Lower leg skin (tissue), 3 donors: ENCODE data around the gene MIDN.

Experiments
- POLR2A ChIP-seq, 2 donors: fragments of 450-650 bp; IDR thresholded peaks; one replicate each; pipeline ENCODE4 v1.6.1; 2016 to 2017; ENCODE audit warnings: antibody characterized with exemption in 2 of 2, mild to moderate bottlenecking in 1 of 2, moderate library complexity in 1 of 2
- TF ChIP-seq, protein P1 (sequence below), 3 donors: fragments of 450-650 bp; IDR thresholded peaks; one replicate each; pipeline ENCODE4 v1.5.1; 2016; ENCODE audit warnings: antibody characterized with exemption in 3 of 3, mild to moderate bottlenecking in 3 of 3, moderate library complexity in 2 of 3

DNA sequence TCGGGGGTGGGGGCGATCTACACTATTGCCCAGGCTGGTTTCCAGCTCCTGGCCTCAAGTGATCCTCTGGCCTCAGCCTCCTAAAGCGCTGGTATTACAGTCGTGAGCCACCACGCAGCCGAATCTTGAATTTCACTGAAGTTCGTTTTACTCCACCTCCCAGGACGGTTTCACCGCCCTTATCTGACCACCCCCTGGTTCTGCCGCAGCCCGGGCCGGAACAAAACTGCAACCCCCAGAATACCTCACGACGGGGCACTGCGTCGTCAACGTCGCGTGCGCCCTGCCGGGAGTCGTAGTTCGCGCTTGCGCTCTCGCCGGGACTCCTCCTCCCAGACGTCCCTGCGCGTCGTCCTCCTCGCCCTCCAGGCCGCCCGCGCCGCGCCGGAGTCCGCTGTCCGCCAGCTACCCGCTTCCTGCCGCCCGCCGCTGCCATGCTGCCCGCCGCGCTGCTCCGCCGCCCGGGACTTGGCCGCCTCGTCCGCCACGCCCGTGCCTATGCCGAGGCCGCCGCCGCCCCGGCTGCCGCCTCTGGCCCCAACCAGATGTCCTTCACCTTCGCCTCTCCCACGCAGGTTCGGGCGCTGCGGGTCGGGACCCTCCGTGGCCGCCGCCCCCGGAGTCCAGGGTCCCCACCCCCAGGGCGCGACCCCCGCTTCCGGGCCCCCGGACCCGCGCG is 6.8 kb upstream of the MIDN start, which contains the start of gene ATP5F1D:
- TF ChIP-seq, protein P1, sequence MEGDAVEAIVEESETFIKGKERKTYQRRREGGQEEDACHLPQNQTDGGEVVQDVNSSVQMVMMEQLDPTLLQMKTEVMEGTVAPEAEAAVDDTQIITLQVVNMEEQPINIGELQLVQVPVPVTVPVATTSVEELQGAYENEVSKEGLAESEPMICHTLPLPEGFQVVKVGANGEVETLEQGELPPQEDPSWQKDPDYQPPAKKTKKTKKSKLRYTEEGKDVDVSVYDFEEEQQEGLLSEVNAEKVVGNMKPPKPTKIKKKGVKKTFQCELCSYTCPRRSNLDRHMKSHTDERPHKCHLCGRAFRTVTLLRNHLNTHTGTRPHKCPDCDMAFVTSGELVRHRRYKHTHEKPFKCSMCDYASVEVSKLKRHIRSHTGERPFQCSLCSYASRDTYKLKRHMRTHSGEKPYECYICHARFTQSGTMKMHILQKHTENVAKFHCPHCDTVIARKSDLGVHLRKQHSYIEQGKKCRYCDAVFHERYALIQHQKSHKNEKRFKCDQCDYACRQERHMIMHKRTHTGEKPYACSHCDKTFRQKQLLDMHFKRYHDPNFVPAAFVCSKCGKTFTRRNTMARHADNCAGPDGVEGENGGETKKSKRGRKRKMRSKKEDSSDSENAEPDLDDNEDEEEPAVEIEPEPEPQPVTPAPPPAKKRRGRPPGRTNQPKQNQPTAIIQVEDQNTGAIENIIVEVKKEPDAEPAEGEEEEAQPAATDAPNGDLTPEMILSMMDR (IDR thresholded peaks at IDR 0.05), result no peak
- no peak for TF ChIP-seq POLR2A (IDR thresholded peaks at IDR 0.05)
